Panc1 (cell line): ENCODE results near the gene COQ3. TPM values are rescaled to one million over a fixed set of nuclear protein-coding genes. Genes with fewer than 3 reads are reported as not detected.

Source experiments
- ATAC-seq: fragments of 200-7000 bp; cut with Tn5 transposase; 2 replicates; pipeline ENCODE4 v1.9.1; 2020; ENCODE audit warnings: mild to moderate bottlenecking, moderate library complexity
- BruUV-seq: library from RNA; stranded (reverse); fragments of 400-500 nt; replicated peaks from 2 replicates; lab custom pipeline; 2021; lab: Mats Ljungman, UMichigan
- CTCF ChIA-PET: fragments of 300-600 bp; sonication (Branson Sonifier 250); formaldehyde crosslinking; loops from one replicate; lab custom pipeline; 2022; ENCODE audit warnings: antibody characterized with exemption; lab: Charles Lee
- POLR2A ChIA-PET: fragments of 300-600 bp; sonication (Branson Sonifier 250); formaldehyde crosslinking; loops from one replicate; lab custom pipeline; 2022; ENCODE audit warnings: antibody characterized with exemption; lab: Charles Lee
- DNase-seq: peaks from one replicate; pipeline ENCODE4 v3.0.0-alpha.2; 2010; ENCODE audit warnings: low read depth, low spot score
- H3K27ac ChIP-seq: 2 replicates; pipeline ENCODE4 v1.5.1; 2011; ENCODE audit warnings: mild to moderate bottlenecking, low read length, inconsistent platforms
- H3K27me3 ChIP-seq: fragments of 200-500 bp; sonication (Bioruptor generic); 2 replicates; pipeline ENCODE4 v1.6.0; 2014; ENCODE audit warnings: low read length, inconsistent platforms; ENCODE audit not compliant: control insufficient read depth, insufficient read depth
- H3K36me3 ChIP-seq: fragments of 200-500 bp; sonication (Bioruptor generic); 2 replicates; pipeline ENCODE4 v1.5.1; 2014; ENCODE audit warnings: inconsistent platforms, mild to moderate bottlenecking, low read length, moderate library complexity; ENCODE audit not compliant: control insufficient read depth, insufficient read depth
- H3K4me1 ChIP-seq: 2 replicates; pipeline ENCODE4 v1.5.1; 2011; ENCODE audit warnings: inconsistent platforms, mild to moderate bottlenecking, low read length, moderate library complexity; ENCODE audit not compliant: control insufficient read depth, insufficient read depth
- H3K4me3 ChIP-seq, 2 experiments: 2 replicates each; pipeline ENCODE4 v1.5.1; 2011 to 2012; ENCODE audit warnings: low read depth in 2 of 2, low read length in 2 of 2, mild to moderate bottlenecking in 2 of 2, inconsistent platforms in 1 of 2, moderate library complexity in 1 of 2
- H3K9me3 ChIP-seq: fragments of 200-500 bp; sonication (Bioruptor generic); 2 replicates; pipeline ENCODE4 v1.5.1; 2014; ENCODE audit warnings: low read depth, mild to moderate bottlenecking, inconsistent platforms, low read length, moderate library complexity; ENCODE audit not compliant: control insufficient read depth, insufficient read depth
- CTCF ChIP-seq: fragments of 450-650 bp; IDR thresholded peaks from 2 replicates; pipeline ENCODE4 v1.5.1; 2017; ENCODE audit warnings: mild to moderate bottlenecking
- POLR2AphosphoS5 ChIP-seq: IDR thresholded peaks from 2 replicates; pipeline ENCODE4 v1.6.1; 2012; ENCODE audit warnings: mild to moderate bottlenecking, low read depth, low read length, moderate library complexity
- REST ChIP-seq, 2 experiments: IDR thresholded peaks; 2 replicates each; pipeline ENCODE4 v1.6.1; 2011 to 2012; ENCODE audit warnings: low read depth in 2 of 2, control low read depth in 1 of 2, low read length in 1 of 2, mild to moderate bottlenecking in 1 of 2, moderate library complexity in 1 of 2; ENCODE audit not compliant: insufficient read depth in 1 of 2
- SIN3A ChIP-seq: IDR thresholded peaks from 2 replicates; pipeline ENCODE4 v1.6.1; 2012; ENCODE audit warnings: low read depth, mild to moderate bottlenecking, low read length, moderate library complexity, borderline replicate concordance; ENCODE audit not compliant: insufficient read depth
- TCF7L2 ChIP-seq: IDR thresholded peaks from 2 replicates; pipeline ENCODE4 v1.6.1; 2011; ENCODE audit warnings: mild to moderate bottlenecking, low read depth, low read length, inconsistent platforms
- in situ Hi-C: cut with HindIII; loops from 2 replicates; pipeline ENCODE4 v1.10.0; 2016; ENCODE audit warnings: low sequenced_read_pairs, low pct_unique_long_range_greater_than_20kb
- intact Hi-C: fragments of 100-400 bp; cut with micrococcal nuclease; formaldehyde crosslinking; loops from one replicate; pipeline ENCODE4 v1.10.0; 2022; ENCODE audit not compliant: unreplicated experiment
- total RNA-seq: library from RNA; stranded (reverse); gene quantifications from one replicate; pipeline ENCODE4 v1.2.1, GENCODE V29; 2021; ENCODE audit not compliant: unreplicated experiment

COQ3 gene
- total RNA-seq, 1 experiment from 2014 or later: 9.5 TPM

GRCh38 chr6:99426451-99426757 is 32.4 kb upstream of the COQ3 start:
- no TSS peak for BruUV-seq
- Histone ChIP-seq H3K4me3 (peak overlapping the region; percentile 95 to 99), H3K27ac (peak overlapping the region; percentile 99), H3K27me3 (no peaks in the 10 kb centered on the region), H3K36me3 (no peaks in the 10 kb centered on the region; the same call in 1 of the 2 replicates), H3K4me1 (peaks cover 25% of the 10 kb centered on the region), H3K9me3 (no peaks in the 10 kb centered on the region)
- in situ Hi-C loops (no loop called here), intact Hi-C loops (loop anchor here (10.0 kb wide), 1 partner anchor 92 kb away; no protein-coding TSS in a partner anchor)
- TF ChIP-seq POLR2AphosphoS5 (no peak), CTCF (no peak), SIN3A (no peak), TCF7L2 (no peak), REST (IDR thresholded peaks at IDR 0.05; ENCODE audit: insufficient read depth in 1 of 2, low read depth in 2 of 2, low read length in 1 of 2) (no peak)
- ATAC-seq (no peak), DNase-seq (no peak)
- ChIA-PET CTCF (no interaction called here), POLR2A (no interaction called here)

- TF ChIP-seq TCF7L2 (peak; percentile 36; the same call in 1 of the 2 replicates), CTCF (peak; percentile 78), POLR2AphosphoS5 (no peak; the same call in 1 of the 2 replicates), SIN3A (no peak)
- no peaks in the 10 kb centered on the region for H3K9me3 ChIP-seq
- H3K27me3 ChIP-seq: no peaks in the 10 kb centered on the region
- CTCF ChIA-PET: no interaction called here
- H3K4me1 ChIP-seq: peaks cover 25% of the 10 kb centered on the region
- in situ Hi-C loops (no loop called here), intact Hi-C loops (loop anchor here (10.0 kb wide), 1 partner anchor 91 kb away; no protein-coding TSS in a partner anchor)
- H3K36me3 ChIP-seq: no peaks in the 10 kb centered on the region; the same call in 1 of the 2 replicates
- H3K27ac ChIP-seq: peak overlapping the region; percentile 99
- TSS peak; percentile 70 for BruUV-seq
- H3K4me3 ChIP-seq: peak overlapping the region; percentile 95 to 99
- POLR2A ChIA-PET: no interaction called here
- ATAC-seq (peak; percentile 87), DNase-seq (peak; percentile 93)
Measured at GRCh38 chr6:99425647-99426450, 31.9 kb upstream of the COQ3 start.
